Hepatocyte (in vitro differentiated cells): ENCODE data around the gene NHERF2.

ENCODE experiments used
- EZH2 ChIP-seq: fragments of 200-600 bp; sonication (generic); IDR thresholded peaks from 2 replicates; pipeline ENCODE4 v1.6.1; 2016; ENCODE audit warnings: antibody characterized with exemption, mild to moderate bottlenecking, borderline replicate concordance
- EZH2phosphoT487 ChIP-seq: fragments of 200-600 bp; sonication (generic); IDR thresholded peaks from one replicate; pipeline ENCODE4 v1.6.1; 2018; ENCODE audit warnings: antibody characterized with exemption, mild to moderate bottlenecking, low read depth, moderate library complexity; ENCODE audit not compliant: unreplicated experiment, severe bottlenecking
- TF ChIP-seq, protein P1 (sequence below): fragments of 200-600 bp; sonication (generic); IDR thresholded peaks from 2 replicates; pipeline ENCODE4 v1.5.1; 2016; ENCODE audit warnings: antibody characterized with exemption, mild to moderate bottlenecking; ENCODE audit not compliant: poor library complexity

DNA sequence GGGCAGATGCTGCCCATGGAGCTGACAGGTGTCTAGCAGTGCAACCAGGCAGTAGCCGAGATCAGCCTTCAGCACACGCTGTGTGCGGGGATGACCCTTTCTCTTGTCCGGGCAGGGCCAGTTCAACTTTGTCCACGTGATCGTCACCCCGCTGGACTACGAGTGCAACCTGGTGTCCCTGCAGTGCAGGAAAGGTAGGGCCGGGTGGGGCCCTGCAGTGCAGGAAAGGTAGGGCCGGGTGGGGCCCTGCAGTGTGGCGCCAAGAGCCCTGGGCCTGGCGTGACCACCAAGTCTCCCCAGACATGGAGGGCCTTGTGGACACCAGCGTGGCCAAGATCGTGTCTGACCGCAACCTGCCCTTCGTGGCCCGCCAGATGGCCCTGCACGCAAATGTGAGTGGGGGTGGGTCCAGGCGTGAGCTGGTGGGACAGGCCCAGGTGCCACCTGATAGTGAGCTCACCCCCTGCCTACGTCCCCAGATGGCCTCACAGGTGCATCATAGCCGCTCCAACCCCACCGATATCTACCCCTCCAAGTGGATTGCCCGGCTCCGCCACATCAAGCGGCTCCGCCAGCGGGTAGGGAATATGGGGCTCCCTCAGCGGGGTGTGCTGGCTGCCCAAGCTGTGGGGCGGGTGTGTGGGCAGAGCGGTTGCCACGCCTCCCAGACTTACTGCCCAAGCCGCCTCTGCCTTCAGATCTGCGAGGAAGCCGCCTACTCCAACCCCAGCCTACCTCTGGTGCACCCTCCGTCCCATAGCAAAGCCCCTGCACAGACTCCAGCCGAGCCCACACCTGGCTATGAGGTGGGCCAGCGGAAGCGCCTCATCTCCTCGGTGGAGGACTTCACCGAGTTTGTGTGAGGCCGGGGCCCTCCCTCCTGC lies 61.3 kb downstream of the NHERF2 start:
- TF ChIP-seq, protein P1, sequence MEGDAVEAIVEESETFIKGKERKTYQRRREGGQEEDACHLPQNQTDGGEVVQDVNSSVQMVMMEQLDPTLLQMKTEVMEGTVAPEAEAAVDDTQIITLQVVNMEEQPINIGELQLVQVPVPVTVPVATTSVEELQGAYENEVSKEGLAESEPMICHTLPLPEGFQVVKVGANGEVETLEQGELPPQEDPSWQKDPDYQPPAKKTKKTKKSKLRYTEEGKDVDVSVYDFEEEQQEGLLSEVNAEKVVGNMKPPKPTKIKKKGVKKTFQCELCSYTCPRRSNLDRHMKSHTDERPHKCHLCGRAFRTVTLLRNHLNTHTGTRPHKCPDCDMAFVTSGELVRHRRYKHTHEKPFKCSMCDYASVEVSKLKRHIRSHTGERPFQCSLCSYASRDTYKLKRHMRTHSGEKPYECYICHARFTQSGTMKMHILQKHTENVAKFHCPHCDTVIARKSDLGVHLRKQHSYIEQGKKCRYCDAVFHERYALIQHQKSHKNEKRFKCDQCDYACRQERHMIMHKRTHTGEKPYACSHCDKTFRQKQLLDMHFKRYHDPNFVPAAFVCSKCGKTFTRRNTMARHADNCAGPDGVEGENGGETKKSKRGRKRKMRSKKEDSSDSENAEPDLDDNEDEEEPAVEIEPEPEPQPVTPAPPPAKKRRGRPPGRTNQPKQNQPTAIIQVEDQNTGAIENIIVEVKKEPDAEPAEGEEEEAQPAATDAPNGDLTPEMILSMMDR, result no peak
- TF ChIP-seq EZH2phosphoT487 (no peak), EZH2 (no peak)
